ENCODE data around the gene PADI4.

The PADI4 gene

GRCh38 chr1:17281775-17282181, 26.2 kb upstream of the PADI4 start:
- DNase-seq (ENCODE audit: low read depth in 2 of 2) = no peak
- TF ChIP-seq CTCF (IDR thresholded peaks at IDR 0.05; ENCODE audit: low read depth, low read length) = no peak
- H3K4me3 ChIP-seq (replicated peaks in 1 of 2; ENCODE audit: low read depth in 2 of 2, low read length in 2 of 2) = no peak overlapping the region

- no peak for DNase-seq (ENCODE audit: low read depth in 2 of 2)
- no peak for TF ChIP-seq CTCF (IDR thresholded peaks at IDR 0.05; ENCODE audit: low read depth, low read length)
- no peak overlapping the region for H3K4me3 ChIP-seq (replicated peaks in 1 of 2; ENCODE audit: low read depth in 2 of 2, low read length in 2 of 2)
Observed at GRCh38 chr1:17282836-17283235, 25.2 kb upstream of the PADI4 start.

- H3K4me3 ChIP-seq (replicated peaks in 1 of 2; ENCODE audit: low read depth in 2 of 2, low read length in 2 of 2) = no peak overlapping the region
- TF ChIP-seq CTCF (IDR thresholded peaks at IDR 0.05; ENCODE audit: low read depth, low read length) = no peak
- no peak for DNase-seq (ENCODE audit: low read depth in 2 of 2)
Observed at GRCh38 chr1:17286646-17287045, 21.4 kb upstream of the PADI4 start.

GRCh38 chr1:17287130-17287776, 20.7 kb upstream of the PADI4 start:
- H3K4me3 ChIP-seq (replicated peaks in 1 of 2; ENCODE audit: low read depth in 2 of 2, low read length in 2 of 2) = no peak overlapping the region
- no peak for TF ChIP-seq CTCF (IDR thresholded peaks at IDR 0.05; ENCODE audit: low read depth, low read length)
- DNase-seq (ENCODE audit: low read depth in 2 of 2) = peak; percentile 76 to 84

- no peak overlapping the region for H3K4me3 ChIP-seq (replicated peaks in 1 of 2; ENCODE audit: low read depth in 2 of 2, low read length in 2 of 2)
- DNase-seq (ENCODE audit: low read depth in 2 of 2) = peak; percentile 19 to 46
- TF ChIP-seq CTCF (IDR thresholded peaks at IDR 0.05; ENCODE audit: low read depth, low read length) = no peak
Observed at GRCh38 chr1:17289721-17290120, 18.3 kb upstream of the PADI4 start.

GRCh38 chr1:17290553-17290952, 17.4 kb upstream of the PADI4 start:
- H3K4me3 ChIP-seq (replicated peaks in 1 of 2; ENCODE audit: low read depth in 2 of 2, low read length in 2 of 2) = no peak overlapping the region
- no peak for TF ChIP-seq CTCF (IDR thresholded peaks at IDR 0.05; ENCODE audit: low read depth, low read length)
- DNase-seq (ENCODE audit: low read depth in 2 of 2) = no peak
